ENCODE measurements around the gene CRTC1. TPM values are rescaled to one million over a fixed set of nuclear protein-coding genes. Genes with fewer than 3 reads are reported as not detected.

CRTC1 gene
- total RNA-seq, 1 donor from 2014 or later = 0.79 TPM

Other genes with a start within 250 kb of the CRTC1 start
- 45.2 and 46.0 TPM in 2 replicates for gene ISYNA1, start 245.5 kb upstream of the CRTC1 start, total RNA-seq
- 13.4 and 15.3 TPM in 2 replicates for gene ELL, start 161.6 kb upstream of the CRTC1 start, total RNA-seq
- 130 and 186 TPM in 2 replicates for gene FKBP8, start 140.1 kb upstream of the CRTC1 start, total RNA-seq
- 75.2 and 84.4 TPM in 2 replicates for gene KXD1, start 125.8 kb upstream of the CRTC1 start, total RNA-seq
- 882 and 970 TPM in 2 replicates for gene UBA52, start 111.8 kb upstream of the CRTC1 start, total RNA-seq
- 54.5 and 56.5 TPM in 2 replicates for gene REX1BD, start 94.9 kb upstream of the CRTC1 start, total RNA-seq
- not detected in 2 replicates for gene CRLF1, start 76.9 kb upstream of the CRTC1 start, total RNA-seq
- gene TMEM59L, start 70.8 kb upstream of the CRTC1 start, total RNA-seq = 0.14 and 0.40 TPM in 2 replicates
- 4.7 and 6.2 TPM in 2 replicates for gene KLHL26, start 46.7 kb upstream of the CRTC1 start, total RNA-seq
- gene COMP, start 107.6 kb downstream of the CRTC1 start, total RNA-seq = not detected in 2 replicates
- gene UPF1, start 148.3 kb downstream of the CRTC1 start, total RNA-seq = 62.3 and 80.6 TPM in 2 replicates
- 1.7 and 4.5 TPM in 2 replicates for gene CERS1, start 212.5 kb downstream of the CRTC1 start, total RNA-seq
- 151 and 207 TPM in 2 replicates for gene COPE, start 235.7 kb downstream of the CRTC1 start, total RNA-seq
- gene DDX49, start 236.0 kb downstream of the CRTC1 start, total RNA-seq = 60.5 and 70.3 TPM in 2 replicates